Stromal cell of bone marrow (primary cell): ENCODE data around the gene TBC1D22A.

ENCODE experiments used
- DNase-seq: peaks from one replicate; pipeline ENCODE4 v3.0.0-alpha.2; 2012; ENCODE audit warnings: low read depth

The TBC1D22A gene

GRCh38 chr22:47032956-47033647 lies 270.7 kb downstream of the TBC1D22A start:
- no peak for DNase-seq

- DNase-seq, result no peak
Observed at GRCh38 chr22:47033648-47034000, 271.2 kb downstream of the TBC1D22A start.

GRCh38 chr22:47034076-47034808 lies 271.8 kb downstream of the TBC1D22A start:
- no peak for DNase-seq

- DNase-seq, result no peak
Observed at GRCh38 chr22:47034905-47035419, 272.5 kb downstream of the TBC1D22A start.

- no peak for DNase-seq
Observed at GRCh38 chr22:47035425-47035881, 273.0 kb downstream of the TBC1D22A start.

- DNase-seq, result no peak
Observed at GRCh38 chr22:47036352-47036751, 273.9 kb downstream of the TBC1D22A start.

GRCh38 chr22:47036936-47037485 lies 274.6 kb downstream of the TBC1D22A start:
- no peak for DNase-seq

- DNase-seq, result no peak
Observed at GRCh38 chr22:47038206-47038835, 275.9 kb downstream of the TBC1D22A start.

- no peak for DNase-seq
Observed at GRCh38 chr22:47039356-47039755, 276.9 kb downstream of the TBC1D22A start.

GRCh38 chr22:47040486-47041270 lies 278.2 kb downstream of the TBC1D22A start:
- no peak for DNase-seq

GRCh38 chr22:47041271-47042115 lies 279.0 kb downstream of the TBC1D22A start:
- no peak for DNase-seq

- DNase-seq, result no peak
Observed at GRCh38 chr22:47042116-47042825, 279.8 kb downstream of the TBC1D22A start.

- DNase-seq, result no peak
Observed at GRCh38 chr22:47042861-47043496, 280.5 kb downstream of the TBC1D22A start.

GRCh38 chr22:47043835-47044721 lies 281.6 kb downstream of the TBC1D22A start:
- no peak for DNase-seq

GRCh38 chr22:47044722-47045535 lies 282.5 kb downstream of the TBC1D22A start:
- DNase-seq, result no peak

GRCh38 chr22:47045691-47046410 lies 283.4 kb downstream of the TBC1D22A start:
- no peak for DNase-seq
